Fibroblast of lung (primary cell): ENCODE data around the gene GLUL.

Experiments
- EZH2 ChIP-seq: IDR thresholded peaks from 2 replicates; pipeline ENCODE4 v1.5.1; 2012; ENCODE audit warnings: low read length, control low read depth, mild to moderate bottlenecking; ENCODE audit errors: missing control alignments
- TF ChIP-seq, protein P1 (sequence below), 2 donors: IDR thresholded peaks in 1 of 2; conservative IDR thresholded peaks in 1 of 2; 1 replicate in 1 of 2; 2 replicates in 1 of 2; pipeline ENCODE4 v1.5.1; 2011 to 2012; ENCODE audit warnings: low read length in 2 of 2, control low read depth in 1 of 2, inconsistent platforms in 1 of 2, low read depth in 1 of 2, mild to moderate bottlenecking in 1 of 2

DNA sequence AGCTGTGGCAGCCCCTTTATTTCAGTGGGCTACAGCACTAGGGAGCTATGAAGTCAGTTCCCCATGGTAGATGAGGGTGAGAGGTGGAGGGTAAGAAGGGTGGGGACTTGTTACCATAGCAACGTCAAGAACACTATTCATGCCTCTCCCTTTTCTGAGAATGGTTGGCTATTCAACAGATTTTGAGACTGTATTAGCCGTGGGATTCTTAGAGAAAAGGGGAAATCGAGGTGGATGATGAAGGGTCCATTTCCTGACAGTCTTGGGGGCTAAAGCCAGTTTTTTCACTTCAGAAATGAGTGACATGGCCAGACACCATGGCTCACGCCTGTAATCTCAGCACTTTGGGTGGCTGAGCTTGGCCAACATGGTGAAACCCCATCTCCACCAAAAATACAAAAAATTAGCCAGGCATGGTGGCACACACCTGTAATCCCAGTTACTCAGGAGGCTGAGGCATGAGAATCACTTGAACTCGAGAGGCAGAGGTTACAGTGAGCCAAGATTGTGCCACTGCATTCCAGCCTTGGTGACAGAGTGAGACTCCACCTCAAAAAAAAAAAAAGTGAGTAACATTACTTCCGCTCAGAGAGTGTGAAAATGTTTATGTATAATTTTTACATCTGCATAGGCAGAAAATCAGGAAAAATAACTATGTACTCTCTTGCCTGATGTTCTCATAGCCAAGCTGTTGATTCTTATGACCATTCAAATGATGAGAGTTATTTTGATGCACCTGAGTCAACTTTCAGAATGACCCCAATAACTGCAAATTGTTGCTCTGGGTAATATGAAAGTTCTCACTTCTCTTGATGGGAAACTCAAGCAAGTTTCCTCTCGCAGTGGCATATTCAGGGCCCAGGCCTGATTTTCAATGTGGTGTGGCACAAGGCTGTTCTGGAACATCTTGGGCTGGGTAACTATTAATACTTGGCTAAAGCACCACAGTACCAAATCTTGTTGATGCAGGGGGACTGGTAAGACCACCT lies 35.1 kb upstream of the GLUL start:
- TF ChIP-seq, protein P1, sequence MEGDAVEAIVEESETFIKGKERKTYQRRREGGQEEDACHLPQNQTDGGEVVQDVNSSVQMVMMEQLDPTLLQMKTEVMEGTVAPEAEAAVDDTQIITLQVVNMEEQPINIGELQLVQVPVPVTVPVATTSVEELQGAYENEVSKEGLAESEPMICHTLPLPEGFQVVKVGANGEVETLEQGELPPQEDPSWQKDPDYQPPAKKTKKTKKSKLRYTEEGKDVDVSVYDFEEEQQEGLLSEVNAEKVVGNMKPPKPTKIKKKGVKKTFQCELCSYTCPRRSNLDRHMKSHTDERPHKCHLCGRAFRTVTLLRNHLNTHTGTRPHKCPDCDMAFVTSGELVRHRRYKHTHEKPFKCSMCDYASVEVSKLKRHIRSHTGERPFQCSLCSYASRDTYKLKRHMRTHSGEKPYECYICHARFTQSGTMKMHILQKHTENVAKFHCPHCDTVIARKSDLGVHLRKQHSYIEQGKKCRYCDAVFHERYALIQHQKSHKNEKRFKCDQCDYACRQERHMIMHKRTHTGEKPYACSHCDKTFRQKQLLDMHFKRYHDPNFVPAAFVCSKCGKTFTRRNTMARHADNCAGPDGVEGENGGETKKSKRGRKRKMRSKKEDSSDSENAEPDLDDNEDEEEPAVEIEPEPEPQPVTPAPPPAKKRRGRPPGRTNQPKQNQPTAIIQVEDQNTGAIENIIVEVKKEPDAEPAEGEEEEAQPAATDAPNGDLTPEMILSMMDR (conservative IDR thresholded peaks at IDR 0.05 in 1 of 2, IDR thresholded peaks at IDR 0.05 in 1 of 2; ENCODE audit: low read depth in 1 of 2, low read length in 2 of 2) = no peak
- TF ChIP-seq EZH2 = no peak
